HG02588 (cell line): Measurements from ENCODE around the gene HSD17B1.
"Not testable (repeated sequence)": the region's sequence is repeated elsewhere in the genome, so short reads cannot be mapped to it uniquely, and the experiment has no call there.

Experiments used
- ATAC-seq: cut with Tn5 transposase; IDR thresholded peaks from one replicate; pipeline ENCODE4 v1.9.1; 2021; ENCODE audit warnings: mild to moderate bottlenecking, moderate library complexity; ENCODE audit not compliant: unreplicated experiment

The HSD17B1 gene

GRCh38 chr17:42545755-42546505 is 6.8 kb upstream of the HSD17B1 start:
- ATAC-seq = not testable (repeated sequence)

- ATAC-seq = no peak
Measured at GRCh38 chr17:42547001-42547461, 5.7 kb upstream of the HSD17B1 start.

GRCh38 chr17:42547698-42548069 is 5.0 kb upstream of the HSD17B1 start:
- no peak for ATAC-seq

- peak; percentile 43 for ATAC-seq
Measured at GRCh38 chr17:42548070-42548837, 4.5 kb upstream of the HSD17B1 start.

- no peak for ATAC-seq
Measured at GRCh38 chr17:42548993-42549755, 3.5 kb upstream of the HSD17B1 start.

- no peak for ATAC-seq
Measured at GRCh38 chr17:42553161-42553818, 567 bp downstream of the HSD17B1 start.

- no peak for ATAC-seq
Measured at GRCh38 chr17:42553866-42554249, 1.1 kb downstream of the HSD17B1 start.

- ATAC-seq = peak; percentile 65
Measured at GRCh38 chr17:42554250-42555121, 1.8 kb downstream of the HSD17B1 start.

- no peak for ATAC-seq
Measured at GRCh38 chr17:42555122-42555622, 2.4 kb downstream of the HSD17B1 start.

- not testable (repeated sequence) for ATAC-seq
Measured at GRCh38 chr17:42555961-42556617, 3.4 kb downstream of the HSD17B1 start.

- ATAC-seq = no peak
Measured at GRCh38 chr17:42559075-42559474, 6.4 kb downstream of the HSD17B1 start.

GRCh38 chr17:42560246-42560645 is 7.5 kb downstream of the HSD17B1 start:
- ATAC-seq = no peak

GRCh38 chr17:42561897-42562387 is 9.2 kb downstream of the HSD17B1 start, which contains the start of gene COASY:
Gene COASY (plus strand): TSS chr17:42562148. CDS start chr17:42562623, 475 bp downstream.
- ATAC-seq = peak; percentile 52

GRCh38 chr17:42562388-42563142 is 9.8 kb downstream of the HSD17B1 start:
- no peak for ATAC-seq

GRCh38 chr17:42563143-42563509 is 10.4 kb downstream of the HSD17B1 start:
- ATAC-seq = no peak

- ATAC-seq = no peak
Measured at GRCh38 chr17:42563543-42563942, 10.8 kb downstream of the HSD17B1 start.

- ATAC-seq = no peak
Measured at GRCh38 chr17:42563950-42564349, 11.2 kb downstream of the HSD17B1 start.

GRCh38 chr17:42564815-42565522 is 12.2 kb downstream of the HSD17B1 start:
- no peak for ATAC-seq
